PC-9 (cell line): Measurements from ENCODE around the gene PRAMEF10. TPM values are rescaled to one million over a fixed set of nuclear protein-coding genes. Genes with fewer than 3 reads are reported as not detected.
"Not testable (repeated sequence)": the region's sequence is repeated elsewhere in the genome, so short reads cannot be mapped to it uniquely, and the experiment has no call there.

Experiments
- Bru-seq: library from RNA; stranded (reverse); fragments of 400-500 nt; gene quantifications from one replicate; lab custom pipeline; 2021; lab: Mats Ljungman, UMichigan
- BruChase-seq, 2 experiments: library from RNA; stranded (reverse); fragments of 400-500 nt; gene quantifications; one replicate each; lab custom pipeline; 2021; lab: Mats Ljungman, UMichigan
- BruUV-seq: library from RNA; stranded (reverse); fragments of 400-500 nt; replicated peaks from 2 replicates; lab custom pipeline; 2021; lab: Mats Ljungman, UMichigan
- CTCF ChIA-PET: fragments of 300-600 bp; sonication (Branson Sonifier 250); formaldehyde crosslinking; loops from one replicate; lab custom pipeline; 2022; ENCODE audit warnings: antibody characterized with exemption; lab: Charles Lee
- POLR2A ChIA-PET: fragments of 300-600 bp; sonication (Branson Sonifier 250); formaldehyde crosslinking; loops from one replicate; lab custom pipeline; 2022; ENCODE audit warnings: antibody characterized with exemption; ENCODE audit not compliant: unreplicated experiment; lab: Charles Lee
- DNase-seq, 2 experiments: peaks; one replicate each; pipeline versions ENCODE4 v3.0.0 to v3.0.0-alpha.2; 2015 to 2022; ENCODE audit warnings: mixed read lengths in 1 of 2
- H2AFZ ChIP-seq: fragments of 200-600 bp; sonication (generic); 2 replicates; pipeline ENCODE4 v1.8.1; 2017; ENCODE audit warnings: antibody characterized with exemption
- H3F3A ChIP-seq: fragments of 200-600 bp; sonication (generic); 2 replicates; pipeline ENCODE4 v1.8.1; 2017; ENCODE audit warnings: antibody characterized with exemption, mild to moderate bottlenecking, low read depth; ENCODE audit not compliant: insufficient read depth
- H3K27ac ChIP-seq: fragments of 200-600 bp; sonication (generic); 2 replicates; pipeline ENCODE4 v1.6.1; 2016; ENCODE audit warnings: mixed run types
- H3K27me3 ChIP-seq: fragments of 200-600 bp; sonication (generic); 2 replicates; pipeline ENCODE4 v1.6.1; 2016; ENCODE audit warnings: low read depth, mixed run types; ENCODE audit not compliant: insufficient read depth
- H3K36me3 ChIP-seq: fragments of 200-600 bp; sonication (generic); 2 replicates; pipeline ENCODE4 v1.6.1; 2016; ENCODE audit warnings: low read depth, mixed run types
- H3K4me1 ChIP-seq: fragments of 200-600 bp; sonication (generic); replicated peaks from 2 replicates; pipeline ENCODE4 v1.6.1; 2016; ENCODE audit warnings: mixed run types; ENCODE audit not compliant: insufficient read depth
- H3K4me2 ChIP-seq: fragments of 200-600 bp; sonication (generic); 2 replicates; pipeline ENCODE4 v1.6.1; 2017; ENCODE audit warnings: mixed run types
- H3K4me3 ChIP-seq: fragments of 200-600 bp; sonication (generic); 2 replicates; pipeline ENCODE4 v1.6.1; 2016; ENCODE audit warnings: mixed run types
- H3K79me2 ChIP-seq: fragments of 200-600 bp; sonication (generic); 2 replicates; pipeline ENCODE4 v1.6.1; 2017; ENCODE audit warnings: low read depth, mixed run types
- H3K9me2 ChIP-seq: fragments of 200-600 bp; sonication (generic); 2 replicates; pipeline ENCODE4 v1.8.1; 2017; ENCODE audit warnings: mild to moderate bottlenecking; ENCODE audit not compliant: insufficient read depth
- H3K9me3 ChIP-seq: fragments of 200-600 bp; sonication (generic); 2 replicates; pipeline ENCODE4 v1.8.1; 2016; ENCODE audit warnings: low read depth; ENCODE audit not compliant: insufficient read depth
- H4K20me1 ChIP-seq: fragments of 200-600 bp; sonication (generic); 2 replicates; pipeline ENCODE4 v1.8.1; 2017; ENCODE audit not compliant: insufficient read depth
- intact Hi-C: fragments of 100-400 bp; cut with micrococcal nuclease; formaldehyde crosslinking; loops from one replicate; pipeline ENCODE4 v1.10.0; 2022; ENCODE audit not compliant: unreplicated experiment
- long read RNA-seq: library from polyadenylated mRNA; stranded (forward); transcript quantifications from one replicate; pipeline ENCODE4 v2.0.0, GENCODE V29; 2022
- total RNA-seq: library from RNA; stranded (reverse); gene quantifications from 2 replicates; pipeline ENCODE4 v1.2.3, GENCODE V29; 2021

Gene PRAMEF10
- total RNA-seq (not detected in 2 replicates), Bru-seq, nascent RNA (not detected), BruChase-seq, experiment 1, labeled RNA remaining after a 2-hour chase (not detected), BruChase-seq, experiment 2, labeled RNA remaining after a 6-hour chase (not detected)
- long read RNA-seq: 0 reads

- H3F3A ChIP-seq, CTCF ChIA-PET, H3K79me2 ChIP-seq, H3K27ac ChIP-seq, H3K9me2 ChIP-seq, POLR2A ChIA-PET, H3K36me3 ChIP-seq, H3K9me3 ChIP-seq, intact Hi-C loops, H3K4me3 ChIP-seq, H4K20me1 ChIP-seq, H3K4me1 ChIP-seq, BruUV-seq, H3K4me2 ChIP-seq, H3K27me3 ChIP-seq, H2AFZ ChIP-seq, DNase-seq: not testable (repeated sequence)
These were observed at the start of gene PRAMEF10 for GRCh38 chr1:12898170-12898569. TSS of gene PRAMEF10 (minus strand) at chr1:12898270. CDS start at chr1:12895847, 2,423 bp downstream.

- POLR2A ChIA-PET, DNase-seq, H3K36me3 ChIP-seq, H3K4me2 ChIP-seq, H3K79me2 ChIP-seq, H3K9me2 ChIP-seq, H3F3A ChIP-seq, H3K9me3 ChIP-seq, H2AFZ ChIP-seq, H4K20me1 ChIP-seq, CTCF ChIA-PET, H3K4me1 ChIP-seq, H3K27ac ChIP-seq, intact Hi-C loops, BruUV-seq, H3K27me3 ChIP-seq, H3K4me3 ChIP-seq: not testable (repeated sequence)
These were observed 49.4 kb upstream of the PRAMEF10 start, which contains the start of gene PRAMEF6 for GRCh38 chr1:12947480-12947879. TSS of gene PRAMEF6 (minus strand) at chr1:12947580. CDS start at chr1:12942518, 5,062 bp downstream.

- H3K9me2 ChIP-seq, H3K4me2 ChIP-seq, BruUV-seq, H3K4me3 ChIP-seq, H3K4me1 ChIP-seq, POLR2A ChIA-PET, H3K9me3 ChIP-seq, H3K79me2 ChIP-seq, intact Hi-C loops, H3K27me3 ChIP-seq, H3K36me3 ChIP-seq, DNase-seq, H3F3A ChIP-seq, H4K20me1 ChIP-seq, H3K27ac ChIP-seq, H2AFZ ChIP-seq, CTCF ChIA-PET: not testable (repeated sequence)
These were observed 26.3 kb upstream of the PRAMEF10 start for GRCh38 chr1:12924368-12924767.

GRCh38 chr1:12921749-12922148 is 23.7 kb upstream of the PRAMEF10 start:
- H3K36me3 ChIP-seq, POLR2A ChIA-PET, H3K27me3 ChIP-seq, BruUV-seq, intact Hi-C loops, H3K9me3 ChIP-seq, H3K27ac ChIP-seq, H3K79me2 ChIP-seq, H3K4me2 ChIP-seq, H3K4me1 ChIP-seq, H2AFZ ChIP-seq, H3K9me2 ChIP-seq, H3F3A ChIP-seq, H4K20me1 ChIP-seq, CTCF ChIA-PET, H3K4me3 ChIP-seq: not testable (repeated sequence)
- DNase-seq: peak in 1 of 2 experiments; percentile 5

- H3K4me1 ChIP-seq, H2AFZ ChIP-seq, H3K4me3 ChIP-seq, H3F3A ChIP-seq, H3K9me2 ChIP-seq, CTCF ChIA-PET, H3K9me3 ChIP-seq, H3K79me2 ChIP-seq, H4K20me1 ChIP-seq, H3K36me3 ChIP-seq, intact Hi-C loops, BruUV-seq, H3K27me3 ChIP-seq, DNase-seq, H3K27ac ChIP-seq, POLR2A ChIA-PET, H3K4me2 ChIP-seq: not testable (repeated sequence)
These were observed 18.2 kb upstream of the PRAMEF10 start, which contains the start of gene PRAMEF7 for GRCh38 chr1:12916310-12916709. TSS of gene PRAMEF7 (plus strand) at chr1:12916610. CDS start at chr1:12917693, 1,083 bp downstream.

GRCh38 chr1:12903793-12904572 is 5.9 kb upstream of the PRAMEF10 start:
- DNase-seq, POLR2A ChIA-PET, H3K79me2 ChIP-seq, H2AFZ ChIP-seq, H3K27ac ChIP-seq, H3K9me3 ChIP-seq, BruUV-seq, intact Hi-C loops, H3K4me1 ChIP-seq, CTCF ChIA-PET, H4K20me1 ChIP-seq, H3K4me2 ChIP-seq, H3K27me3 ChIP-seq, H3K4me3 ChIP-seq, H3K36me3 ChIP-seq, H3F3A ChIP-seq, H3K9me2 ChIP-seq: not testable (repeated sequence)

- H3K27ac ChIP-seq, CTCF ChIA-PET, BruUV-seq: not testable (repeated sequence)
These were observed 1.1 kb upstream of the PRAMEF10 start for GRCh38 chr1:12899186-12899585.

More at GRCh38 chr1:12899186-12899585, 1.1 kb upstream of the PRAMEF10 start:
- H3K4me1 ChIP-seq, H3K4me3 ChIP-seq, H3K27me3 ChIP-seq, DNase-seq, H3K9me2 ChIP-seq, H3K79me2 ChIP-seq, H3K4me2 ChIP-seq, intact Hi-C loops, POLR2A ChIA-PET, H2AFZ ChIP-seq, H3K9me3 ChIP-seq, H3F3A ChIP-seq, H3K36me3 ChIP-seq, H4K20me1 ChIP-seq: not testable (repeated sequence)
